Fibroblast of villous mesenchyme (primary cell): ENCODE data around the gene LCLAT1. TPM values are rescaled to one million over a fixed set of nuclear protein-coding genes. Genes with fewer than 3 reads are reported as not detected.
A peak's percentile ranks its signal among the peaks of the same experiment; 100 is the strongest.

Experiments used
- DNase-seq: peaks from one replicate; pipeline ENCODE4 v3.0.0-alpha.2; 2010; ENCODE audit warnings: low read depth
- H3K4me3 ChIP-seq: 2 replicates; pipeline ENCODE4 v1.5.1; 2011; ENCODE audit warnings: low read depth, mild to moderate bottlenecking, low read length
- total RNA-seq: library from RNA; depleted of rRNA; stranded (reverse); fragments of >200 nt; gene quantifications from 2 replicates; pipeline ENCODE4 v1.2.3, GENCODE V29; 2012
- TF ChIP-seq, protein P1 (sequence below): IDR thresholded peaks from 2 replicates; pipeline ENCODE4 v1.5.1; 2012; ENCODE audit warnings: low read depth, mild to moderate bottlenecking, low read length; ENCODE audit not compliant: insufficient read depth

LCLAT1 gene
- total RNA-seq, 1 donor = 50.1 TPM

DNA sequence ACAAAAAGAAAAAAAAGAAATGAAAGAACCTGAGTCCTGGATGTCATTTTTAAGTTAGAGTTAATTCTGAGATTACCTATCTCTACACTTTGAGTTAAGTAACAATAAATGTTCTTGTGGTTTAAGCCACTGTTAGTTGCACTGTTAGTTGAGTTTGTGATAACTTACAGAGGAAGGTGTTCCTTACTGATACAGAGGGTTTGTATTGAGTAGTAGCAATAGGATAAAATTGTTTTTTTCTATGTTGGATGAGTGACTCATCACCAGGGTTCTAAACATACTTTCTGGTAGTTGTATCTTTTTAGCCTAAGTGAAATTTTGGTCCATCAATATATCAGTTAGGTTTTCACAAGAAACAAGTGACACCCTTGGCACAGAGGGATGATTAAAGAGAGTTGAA lies 4.0 kb upstream of the LCLAT1 start:
- no peak overlapping the region for H3K4me3 ChIP-seq
- TF ChIP-seq, protein P1, sequence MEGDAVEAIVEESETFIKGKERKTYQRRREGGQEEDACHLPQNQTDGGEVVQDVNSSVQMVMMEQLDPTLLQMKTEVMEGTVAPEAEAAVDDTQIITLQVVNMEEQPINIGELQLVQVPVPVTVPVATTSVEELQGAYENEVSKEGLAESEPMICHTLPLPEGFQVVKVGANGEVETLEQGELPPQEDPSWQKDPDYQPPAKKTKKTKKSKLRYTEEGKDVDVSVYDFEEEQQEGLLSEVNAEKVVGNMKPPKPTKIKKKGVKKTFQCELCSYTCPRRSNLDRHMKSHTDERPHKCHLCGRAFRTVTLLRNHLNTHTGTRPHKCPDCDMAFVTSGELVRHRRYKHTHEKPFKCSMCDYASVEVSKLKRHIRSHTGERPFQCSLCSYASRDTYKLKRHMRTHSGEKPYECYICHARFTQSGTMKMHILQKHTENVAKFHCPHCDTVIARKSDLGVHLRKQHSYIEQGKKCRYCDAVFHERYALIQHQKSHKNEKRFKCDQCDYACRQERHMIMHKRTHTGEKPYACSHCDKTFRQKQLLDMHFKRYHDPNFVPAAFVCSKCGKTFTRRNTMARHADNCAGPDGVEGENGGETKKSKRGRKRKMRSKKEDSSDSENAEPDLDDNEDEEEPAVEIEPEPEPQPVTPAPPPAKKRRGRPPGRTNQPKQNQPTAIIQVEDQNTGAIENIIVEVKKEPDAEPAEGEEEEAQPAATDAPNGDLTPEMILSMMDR = no peak
- no peak for DNase-seq

DNA sequence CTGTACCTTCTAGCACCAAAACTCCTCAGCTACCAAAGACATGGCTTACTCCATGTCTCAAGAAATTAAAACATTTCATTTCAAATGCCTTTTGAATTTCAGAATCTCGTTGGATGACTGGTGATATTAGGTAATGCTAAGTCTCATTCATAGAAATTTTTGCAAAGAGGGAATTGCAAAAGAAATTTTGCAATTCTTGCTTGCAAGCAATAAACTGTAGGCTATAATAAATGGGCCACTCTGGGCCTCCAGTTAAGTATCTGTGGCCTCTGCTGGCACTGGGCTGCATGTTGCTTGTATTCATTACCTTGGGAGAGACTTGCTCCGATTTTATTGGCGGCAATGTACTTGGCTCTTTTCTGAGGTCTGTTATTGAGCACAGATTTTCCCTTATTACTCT lies 2.8 kb upstream of the LCLAT1 start:
- no peak overlapping the region for H3K4me3 ChIP-seq
- DNase-seq = peak; percentile 20
- TF ChIP-seq, protein P1 = no peak

GRCh38 chr2:30445266-30445821 lies 1.7 kb upstream of the LCLAT1 start:
- DNase-seq = no peak
- TF ChIP-seq, protein P1 = no peak

DNA sequence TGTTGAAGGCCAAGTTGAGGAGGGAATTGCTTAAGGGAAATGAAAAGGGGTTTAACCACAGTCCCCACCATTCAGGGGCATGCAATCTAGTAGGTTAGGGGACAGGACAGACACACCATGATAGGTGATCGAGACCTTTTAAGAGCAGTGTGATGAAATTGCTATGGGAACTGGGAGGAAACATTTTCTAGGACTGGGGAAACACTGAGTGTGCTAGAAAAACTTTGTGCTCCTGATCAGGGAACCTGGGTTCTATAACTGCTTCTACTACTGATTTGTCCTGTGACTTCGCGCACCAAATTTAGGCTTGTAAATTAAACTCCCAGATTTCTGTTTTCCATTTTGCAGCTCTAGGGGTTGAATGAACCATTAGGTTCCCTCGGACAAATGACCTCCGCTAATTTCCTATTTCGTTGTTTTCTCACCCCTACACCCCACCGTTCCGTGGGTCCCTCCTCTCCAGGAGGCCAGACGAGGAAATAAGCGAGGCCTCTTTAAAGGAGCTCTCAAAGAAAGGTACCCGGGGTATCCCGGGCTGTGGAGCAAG lies 371 bp upstream of the LCLAT1 start:
- DNase-seq = no peak
- TF ChIP-seq, protein P1 = no peak
- H3K4me3 ChIP-seq = peak overlapping the region; percentile 96

More at GRCh38 chr2:30445266-30445821, 1.7 kb upstream of the LCLAT1 start:
- no peak overlapping the region for H3K4me3 ChIP-seq

- no peak overlapping the region for H3K4me3 ChIP-seq
- no peak for DNase-seq
- TF ChIP-seq, protein P1 = no peak
Observed at GRCh38 chr2:30448308-30448707, 1.3 kb downstream of the LCLAT1 start.

DNA sequence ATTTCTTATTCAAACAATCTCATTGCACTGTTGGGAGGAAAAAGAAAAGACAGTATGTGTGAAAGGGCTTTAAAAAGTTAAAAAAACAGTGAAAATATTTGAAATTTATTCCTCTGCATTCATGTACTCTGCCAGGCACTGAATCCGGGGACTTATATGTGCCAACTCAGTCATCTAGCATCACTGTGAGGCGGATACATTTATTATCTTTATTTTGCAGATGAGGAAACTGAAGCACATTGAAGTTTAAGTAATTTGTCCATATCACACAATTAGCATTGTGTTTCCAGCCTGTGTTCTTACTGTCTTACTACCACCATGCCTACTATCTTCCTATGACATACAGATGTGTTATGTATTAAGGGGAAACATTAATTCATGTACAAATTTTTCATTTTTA lies 1.8 kb downstream of the LCLAT1 start:
- TF ChIP-seq, protein P1 = no peak
- no peak overlapping the region for H3K4me3 ChIP-seq
- DNase-seq = no peak

DNA sequence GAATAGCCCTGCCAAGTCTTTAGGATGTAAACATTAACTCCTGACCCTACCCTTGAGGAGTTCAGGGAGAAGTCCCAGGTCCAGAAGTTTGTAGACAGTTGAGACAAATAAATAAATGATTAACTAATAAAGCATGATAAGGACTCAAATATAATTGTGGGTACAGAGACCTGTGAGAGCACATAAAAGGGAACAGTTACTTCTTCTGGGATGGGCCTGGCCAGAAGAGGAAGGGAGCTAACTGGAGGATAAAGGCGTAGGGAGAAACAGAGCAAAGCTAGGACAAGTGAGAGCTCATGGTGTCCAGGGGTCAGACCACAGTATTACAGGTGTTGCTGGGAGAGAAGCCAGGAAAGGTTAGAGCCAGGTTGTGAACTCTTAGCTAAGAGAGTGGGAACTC lies 3.0 kb downstream of the LCLAT1 start:
- H3K4me3 ChIP-seq = no peak overlapping the region
- no peak for DNase-seq
- TF ChIP-seq, protein P1 = no peak
